Stimulated activated CD8-positive, alpha-beta memory T cell treated with anti-CD3 and anti-CD28 coated beads, Interleukin-12 subunit alpha, Interleukin-12 subunit beta, amount 100 ng/mL, for 4 hours (primary cell): ENCODE results near the gene OR6S1.
"Not testable (repeated sequence)": the region's sequence is repeated elsewhere in the genome, so short reads cannot be mapped to it uniquely, and the experiment has no call there.

Experiments
- DNase-seq: peaks from one replicate; pipeline ENCODE4 v3.0.0-alpha.2; 2020; ENCODE audit warnings: low read depth

The OR6S1 gene

GRCh38 chr14:20671597-20672283 is 30.2 kb upstream of the OR6S1 start:
- DNase-seq = no peak

DNA sequence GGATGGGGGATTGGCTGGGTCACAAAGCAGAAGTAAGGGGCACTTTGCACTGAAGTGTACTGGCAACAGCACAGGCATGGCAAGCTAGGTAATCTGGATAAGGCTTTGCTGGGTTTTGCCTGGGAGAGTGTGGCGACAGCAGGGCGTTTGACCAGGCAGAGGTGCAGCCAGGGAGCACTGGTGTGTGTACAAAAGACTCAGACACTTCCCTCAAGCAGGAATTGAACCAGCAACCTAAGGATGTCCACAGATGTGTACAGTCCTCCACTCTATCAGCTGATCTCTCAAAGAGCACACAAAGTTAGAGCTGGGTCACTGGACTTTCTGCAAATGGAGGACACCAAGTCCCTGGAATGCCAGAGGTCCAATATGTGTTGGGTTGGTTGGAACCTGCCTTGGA is 27.5 kb upstream of the OR6S1 start:
- DNase-seq = no peak

DNA sequence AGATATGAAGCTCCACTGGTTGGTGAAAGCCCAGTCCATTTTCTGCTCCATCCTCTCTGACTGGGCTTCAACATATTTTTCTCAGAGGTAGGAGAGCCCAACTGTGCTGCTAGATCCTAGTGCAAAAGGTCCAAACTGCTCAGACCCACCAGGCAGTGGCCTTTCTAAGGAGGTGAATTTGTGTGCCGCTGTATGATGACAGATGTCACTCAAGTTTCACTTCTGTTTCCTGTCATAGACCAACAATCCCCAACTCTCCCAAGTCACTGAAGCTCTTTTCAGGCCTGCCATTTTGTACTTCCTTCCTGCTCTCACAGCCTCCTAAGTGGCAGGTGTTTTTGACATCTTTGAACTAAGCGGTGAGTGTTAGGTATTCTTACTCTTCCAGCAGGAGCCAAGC is 26.5 kb upstream of the OR6S1 start:
- DNase-seq = no peak

- DNase-seq = not testable (repeated sequence)
These were observed 25.0 kb upstream of the OR6S1 start for GRCh38 chr14:20666400-20666961.

- DNase-seq = peak; percentile 38
These were observed 21.7 kb upstream of the OR6S1 start for GRCh38 chr14:20662968-20663732.

GRCh38 chr14:20661197-20661596 is 19.7 kb upstream of the OR6S1 start:
- no peak for DNase-seq

DNA sequence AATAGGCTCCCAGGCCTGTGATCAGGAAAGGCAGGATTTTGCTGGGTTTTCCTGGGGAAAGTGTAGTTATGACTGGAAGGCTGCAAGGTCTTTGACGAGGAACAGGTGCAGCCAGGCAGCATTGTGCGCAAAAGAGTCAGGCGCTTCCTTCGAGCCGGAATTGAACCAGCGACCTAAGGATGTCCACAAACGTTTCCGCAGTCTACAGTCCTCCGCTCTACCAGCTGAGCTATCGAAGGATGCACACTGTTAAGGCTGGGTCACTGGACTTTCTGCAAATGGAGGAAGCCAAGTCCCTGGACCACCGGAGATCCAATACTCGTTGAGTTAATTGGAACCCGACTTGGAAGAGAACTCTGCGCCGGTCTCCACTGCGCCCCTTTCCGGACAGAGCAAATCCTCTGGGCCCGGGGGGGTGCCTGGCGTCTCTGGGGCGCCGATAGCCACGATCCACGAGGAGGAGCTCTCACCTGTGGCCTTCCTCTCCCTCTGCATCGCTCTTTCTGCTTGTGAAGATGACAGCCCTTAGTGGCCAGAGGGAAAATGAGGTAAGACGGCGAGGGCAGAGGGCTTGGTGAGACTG is 18.4 kb upstream of the OR6S1 start:
- no peak for DNase-seq

GRCh38 chr14:20659336-20659735 is 17.8 kb upstream of the OR6S1 start:
- DNase-seq = no peak

DNA sequence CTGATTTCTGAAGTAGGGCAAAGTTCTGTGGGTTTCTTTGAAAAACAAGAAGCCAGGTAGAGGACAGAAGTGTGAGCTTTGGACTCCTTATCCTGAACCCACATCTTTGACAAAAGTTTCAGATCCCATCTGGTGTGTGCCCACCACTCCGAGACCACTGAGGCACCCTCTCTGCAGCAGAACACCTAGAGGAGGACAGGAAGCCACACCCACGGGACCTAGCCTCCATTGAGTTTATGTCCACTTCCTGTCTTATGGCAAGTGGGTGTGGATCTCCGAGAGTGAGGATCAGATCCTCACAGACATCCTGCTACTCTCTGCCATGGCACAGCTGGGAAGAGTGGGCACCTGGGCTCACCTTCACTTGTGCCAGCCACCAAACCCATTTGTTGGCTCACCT is 16.8 kb upstream of the OR6S1 start:
- DNase-seq = no peak

DNA sequence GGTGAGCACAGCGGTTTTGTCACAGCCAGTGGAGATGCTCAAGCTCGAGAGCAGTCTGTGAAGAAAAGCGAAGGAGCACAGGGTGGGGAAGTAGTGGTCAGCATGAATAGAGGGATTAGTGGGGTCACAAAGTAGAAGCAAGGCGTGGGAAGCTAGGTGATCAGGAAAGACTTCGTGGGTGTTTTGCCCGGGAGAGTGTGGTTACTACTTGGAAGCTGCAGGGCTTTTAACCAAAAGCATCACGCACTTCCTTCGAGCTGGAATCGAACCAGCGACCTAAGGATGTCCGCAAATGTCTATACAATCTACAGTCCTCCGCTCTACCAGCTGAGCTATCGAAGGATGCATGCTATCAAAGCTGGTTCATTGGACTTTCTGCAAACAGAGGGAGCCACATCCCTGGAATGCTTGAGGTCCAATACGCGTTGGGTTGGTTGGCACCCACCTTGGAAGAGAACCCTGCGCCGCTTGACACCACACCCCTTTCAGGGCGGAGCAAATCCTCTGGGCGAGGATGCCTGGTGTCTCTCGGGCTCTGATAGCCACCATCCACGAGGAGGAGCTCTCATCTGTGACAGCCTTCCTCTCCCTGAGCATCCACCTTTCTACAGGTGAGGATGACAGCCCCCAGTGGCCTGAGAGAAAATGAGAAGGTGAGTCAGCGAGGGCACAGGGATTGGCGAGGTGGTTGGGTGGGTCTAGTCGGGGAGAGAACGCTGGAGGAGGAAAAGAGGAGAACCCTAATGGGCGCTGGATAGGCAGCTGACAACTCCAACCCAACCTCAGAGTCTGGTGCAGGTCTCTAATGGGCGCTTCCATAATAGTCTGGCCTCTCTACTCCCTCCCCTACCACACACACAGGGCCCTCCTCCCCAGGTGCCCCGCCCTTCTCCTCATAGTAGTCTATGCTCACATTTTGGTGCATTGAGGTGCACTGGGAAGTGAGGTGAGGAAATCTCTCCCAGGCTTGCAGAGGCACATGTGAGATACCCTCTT is 16.0 kb upstream of the OR6S1 start:
- DNase-seq = no peak

GRCh38 chr14:20656274-20656673 is 14.8 kb upstream of the OR6S1 start:
- DNase-seq = no peak

- no peak for DNase-seq
These were observed 14.4 kb upstream of the OR6S1 start for GRCh38 chr14:20655851-20656250.

DNA sequence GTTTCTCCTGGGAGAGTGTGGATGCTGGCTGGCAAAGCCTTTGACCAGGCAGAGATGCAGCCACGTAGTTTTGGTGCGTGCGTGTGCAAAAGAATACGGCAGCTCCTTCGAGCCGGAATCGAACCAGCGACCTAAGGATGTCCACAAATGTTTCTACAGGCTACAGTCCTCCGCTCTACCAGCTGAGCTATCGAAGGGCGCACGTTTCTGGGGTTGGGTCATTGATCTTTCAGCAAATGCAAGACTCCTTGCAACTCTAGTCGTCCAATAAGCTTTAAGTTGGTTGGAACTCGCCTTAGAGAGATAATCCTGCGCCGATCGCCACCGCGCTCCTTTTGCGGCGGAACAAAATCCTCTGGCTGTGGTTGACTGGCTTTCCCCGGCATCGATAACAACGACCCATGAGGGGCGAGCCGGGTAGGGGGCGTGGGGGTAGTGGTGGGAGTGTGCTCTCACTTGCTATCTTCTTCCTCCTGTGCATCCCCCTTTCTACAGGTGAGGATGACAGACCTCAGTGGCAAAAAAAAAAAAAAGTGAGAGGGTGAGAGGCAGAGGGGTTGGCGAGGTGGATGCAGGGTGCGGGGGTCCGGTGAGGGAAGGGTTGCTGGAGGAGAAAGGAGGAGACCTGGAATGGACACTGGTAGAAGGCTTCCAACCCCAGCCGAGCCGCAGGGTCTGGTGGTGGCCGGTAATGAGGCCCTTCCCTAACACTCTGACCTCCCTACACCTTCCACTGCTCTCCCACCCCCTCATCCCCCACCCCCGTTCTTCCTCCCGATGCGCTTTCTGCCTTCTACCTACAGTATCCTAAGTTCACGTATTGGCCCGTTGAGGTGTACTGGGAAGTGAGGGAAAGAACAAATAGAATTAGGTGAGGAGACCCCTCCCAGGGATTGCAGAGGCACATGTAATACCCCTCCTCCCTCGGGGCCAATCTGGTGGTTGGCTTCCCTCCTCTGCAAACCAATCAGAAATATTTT is 11.8 kb upstream of the OR6S1 start:
- DNase-seq = no peak

- DNase-seq = no peak
These were observed 4.0 kb upstream of the OR6S1 start for GRCh38 chr14:20645481-20645880.

GRCh38 chr14:20644520-20644919 is 3.0 kb upstream of the OR6S1 start:
- DNase-seq = no peak

DNA sequence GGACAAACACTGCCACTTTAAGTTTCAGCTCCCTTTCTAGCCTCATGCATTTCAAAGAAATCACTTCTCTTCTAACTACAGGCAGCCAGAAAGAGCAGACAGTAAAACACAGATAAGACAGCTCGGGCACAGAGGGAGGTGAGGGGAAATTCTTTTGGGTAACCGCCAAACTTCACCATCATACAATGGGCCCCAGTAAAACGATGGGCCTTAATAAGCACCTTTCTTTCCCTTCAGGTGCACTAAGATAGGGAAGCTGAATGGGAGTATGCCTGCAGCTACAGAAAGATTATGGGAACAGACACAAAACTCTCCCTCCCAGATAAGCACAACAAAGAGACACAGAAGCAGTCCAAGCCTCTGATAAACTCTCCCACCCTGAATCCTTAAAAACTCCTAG is 1.3 kb upstream of the OR6S1 start:
- DNase-seq = not testable (repeated sequence)

- no peak for DNase-seq
These were observed 691 bp upstream of the OR6S1 start for GRCh38 chr14:20642182-20642581.

- no peak for DNase-seq
These were observed 8.4 kb downstream of the OR6S1 start for GRCh38 chr14:20632831-20633691.

GRCh38 chr14:20632448-20632830 is 9.1 kb downstream of the OR6S1 start:
- no peak for DNase-seq
